GM04503 (cell line): Measurements from ENCODE around the gene ACP4.

ENCODE experiments used
- DNase-seq: peaks from one replicate; pipeline ENCODE4 v3.0.0-alpha.2; 2012; ENCODE audit warnings: low read depth

The ACP4 gene

GRCh38 chr19:50823389-50824042 is 33.3 kb downstream of the ACP4 start, which contains the start of gene KLK1:
Gene KLK1 (minus strand): TSS chr19:50823787. CDS start chr19:50823748, 39 bp downstream.
- no peak for DNase-seq

DNA sequence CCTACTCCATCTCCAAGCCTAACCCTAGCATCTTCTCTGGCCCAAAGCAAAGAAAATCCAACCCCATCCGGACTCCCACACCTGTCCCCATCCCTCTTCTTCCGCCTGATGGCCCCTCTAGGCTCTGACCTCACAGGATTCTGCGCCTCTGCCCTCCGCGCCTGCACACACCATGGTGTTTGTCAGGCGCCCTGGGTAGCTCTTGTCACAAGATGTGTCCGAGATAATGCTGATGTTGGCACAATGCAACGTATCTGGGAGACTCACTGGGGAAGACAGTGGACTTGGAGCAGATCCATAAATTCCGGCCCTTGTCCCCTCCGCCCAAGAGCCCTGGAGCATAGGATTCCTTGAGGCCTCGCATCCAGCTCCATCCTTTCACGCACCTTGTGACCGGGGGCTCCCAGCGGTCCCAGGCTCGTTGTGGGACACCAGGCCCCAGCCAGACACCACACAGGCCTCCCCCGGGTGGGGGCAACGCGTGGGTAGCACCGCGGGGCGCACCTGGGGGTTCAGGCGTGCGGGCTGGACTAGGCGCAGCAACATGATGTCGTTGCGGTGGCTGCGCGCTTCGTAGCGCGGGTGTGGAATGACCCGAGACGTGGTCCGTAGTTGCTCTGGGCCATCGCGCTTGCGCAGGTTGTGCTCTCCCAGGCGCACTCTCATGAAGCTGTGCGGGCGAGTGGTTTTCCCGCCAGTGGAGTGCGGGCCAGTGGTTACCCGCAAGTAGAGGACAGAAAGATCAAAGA is 36.5 kb downstream of the ACP4 start:
- no peak for DNase-seq

- DNase-seq: no peak
These were observed 37.3 kb downstream of the ACP4 start for GRCh38 chr19:50827476-50827875.

DNA sequence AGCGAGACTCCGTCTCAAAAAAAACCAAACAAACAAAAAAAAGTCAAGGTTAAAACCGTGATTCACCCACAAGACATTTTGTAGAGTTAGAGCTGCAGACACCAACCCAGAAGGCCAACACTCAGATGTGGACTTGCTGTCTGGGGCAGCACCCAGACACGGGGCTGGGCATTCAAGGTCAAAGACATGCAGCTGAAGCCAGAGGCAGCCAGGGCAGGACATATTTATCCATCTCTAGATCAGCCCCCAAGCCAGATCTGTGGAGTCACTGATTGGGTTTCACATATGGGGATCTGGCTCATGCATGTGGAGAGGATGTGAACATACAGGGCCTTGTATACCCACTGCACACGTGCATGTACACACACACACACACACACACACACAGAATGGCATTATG is 39.6 kb downstream of the ACP4 start:
- no peak for DNase-seq

GRCh38 chr19:50830266-50831025 is 40.2 kb downstream of the ACP4 start:
- DNase-seq: no peak

DNA sequence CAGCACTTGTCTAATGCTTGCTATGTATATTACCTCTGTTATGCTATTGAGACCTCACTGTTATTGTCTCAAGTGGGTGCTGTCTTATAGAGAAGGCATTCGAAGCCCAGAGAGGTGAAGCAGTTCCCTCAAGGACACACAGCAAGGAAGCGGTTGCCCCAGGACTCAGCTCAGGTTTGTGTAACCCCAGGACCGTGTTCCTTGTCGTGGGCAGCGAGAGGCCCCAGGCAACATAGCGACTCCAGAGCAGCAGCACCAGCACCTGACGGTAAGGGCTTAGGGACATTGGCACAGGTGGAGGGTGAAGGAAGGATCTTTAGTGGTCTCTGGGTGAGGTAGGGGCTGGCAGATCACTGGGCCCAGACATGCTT is 40.8 kb downstream of the ACP4 start:
- no peak for DNase-seq

- DNase-seq: no peak
These were observed 42.5 kb downstream of the ACP4 start for GRCh38 chr19:50832666-50833065.

- no peak for DNase-seq
These were observed 43.0 kb downstream of the ACP4 start, which contains the start of gene KLK15 for GRCh38 chr19:50833117-50833801. Gene KLK15 (minus strand): TSS chr19:50833574. CDS start chr19:50831492, 2,082 bp downstream.

GRCh38 chr19:50833802-50834167 is 43.6 kb downstream of the ACP4 start:
- DNase-seq: no peak

DNA sequence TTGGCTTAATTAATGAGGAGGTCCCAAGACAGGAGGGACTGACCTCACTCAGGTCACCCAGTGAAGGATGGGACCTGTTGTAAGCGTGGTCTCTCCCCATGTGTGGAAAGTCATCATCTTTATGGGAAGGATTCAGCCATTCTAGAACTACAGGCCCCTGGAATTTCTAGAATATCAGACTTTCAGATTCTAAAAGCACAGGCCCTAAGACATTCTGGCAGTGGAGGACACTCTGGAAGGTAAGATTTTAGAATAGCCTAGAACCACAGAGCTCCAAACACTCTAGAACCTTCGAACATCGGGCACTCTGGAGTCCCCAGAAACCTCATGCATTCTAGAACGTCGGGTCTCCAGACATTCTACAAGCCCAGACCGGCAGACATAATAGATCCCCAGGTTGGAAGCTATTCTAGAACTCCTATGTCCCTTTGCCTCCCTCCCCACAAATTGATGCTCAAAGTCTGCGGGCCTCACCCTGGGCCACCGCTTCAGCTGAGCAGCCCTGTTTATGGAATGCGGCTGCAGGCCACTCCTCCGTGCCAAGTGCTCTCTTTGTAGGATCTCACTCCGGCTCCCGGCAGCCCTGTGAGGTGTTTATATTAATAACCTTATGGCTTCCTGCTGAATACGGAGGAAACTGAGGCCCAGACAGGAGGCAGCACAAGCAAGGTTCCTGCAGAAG is 45.0 kb downstream of the ACP4 start:
- DNase-seq: no peak

GRCh38 chr19:50835785-50836542 is 45.7 kb downstream of the ACP4 start:
- no peak for DNase-seq

DNA sequence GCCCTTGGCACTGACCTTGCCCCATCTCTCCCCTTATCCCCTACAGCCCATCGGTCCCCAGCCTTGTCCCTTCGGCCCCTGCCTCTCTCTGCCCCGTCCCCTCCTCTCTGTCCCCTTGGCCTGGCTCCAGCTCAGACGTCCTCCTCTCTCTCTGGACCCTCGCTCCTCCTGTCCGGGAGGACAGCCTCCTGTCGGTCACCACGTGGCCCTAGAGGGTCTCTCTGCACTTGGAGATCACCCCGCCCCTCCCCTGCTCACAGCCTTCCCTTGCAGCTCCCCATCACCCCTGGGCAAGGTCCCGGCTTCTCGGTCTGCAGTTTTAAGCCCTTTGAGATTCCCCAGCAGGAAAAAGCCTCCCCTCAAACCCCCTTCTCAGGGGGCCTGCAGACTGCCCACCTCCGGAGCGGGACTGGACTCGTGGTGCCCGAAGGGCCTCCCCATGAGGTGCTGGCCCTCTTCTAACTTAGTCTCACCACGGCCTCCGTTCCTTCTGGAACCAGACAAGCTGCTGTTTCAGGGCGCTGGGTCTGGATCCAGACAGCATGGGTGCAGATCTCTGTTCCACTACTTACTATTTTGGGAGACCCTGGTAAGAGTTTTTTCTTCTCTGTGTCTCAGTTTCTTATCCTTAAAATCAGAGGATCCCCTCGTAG is 46.5 kb downstream of the ACP4 start:
- DNase-seq: no peak

DNA sequence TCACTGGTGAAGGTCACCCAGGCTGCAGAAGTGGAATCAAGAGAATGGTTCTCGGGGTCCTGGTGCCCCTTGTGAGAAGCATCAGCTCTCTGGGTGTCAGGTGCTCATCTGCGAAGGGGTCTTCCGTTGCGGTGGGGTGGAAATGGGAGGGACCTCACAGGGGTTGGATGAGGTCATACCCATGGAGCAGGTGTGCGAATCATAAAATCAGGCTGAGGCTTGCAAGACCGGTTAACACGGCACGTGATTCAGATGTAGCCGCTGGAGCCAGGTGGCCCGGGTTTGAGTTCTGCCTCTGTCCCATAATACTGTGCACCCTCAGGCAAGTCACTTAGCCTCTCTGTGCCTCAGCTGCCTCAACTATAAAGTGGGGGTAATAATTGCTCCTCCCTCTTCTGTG is 47.1 kb downstream of the ACP4 start:
- no peak for DNase-seq

GRCh38 chr19:50838239-50838638 is 48.0 kb downstream of the ACP4 start:
- DNase-seq: no peak

- no peak for DNase-seq
These were observed 49.8 kb downstream of the ACP4 start for GRCh38 chr19:50839712-50840655.

DNA sequence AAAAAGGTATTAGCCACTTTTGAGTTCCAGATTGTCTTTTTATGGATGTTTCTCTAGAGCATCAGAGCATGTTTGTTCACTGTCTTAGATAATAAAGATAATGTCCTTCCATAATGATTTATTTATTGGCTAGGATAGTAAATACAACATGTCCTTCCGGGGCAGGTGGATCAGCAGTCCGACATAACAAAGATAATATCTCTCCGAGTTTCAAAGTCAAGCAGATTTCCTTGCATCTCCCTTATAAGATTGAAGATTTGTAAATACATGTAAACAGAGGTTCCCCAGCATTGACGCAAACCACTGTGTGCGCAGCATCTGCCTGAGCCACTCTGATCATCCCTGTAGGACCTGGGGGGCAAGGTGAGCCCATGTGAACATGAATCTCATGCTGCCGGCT is 51.9 kb downstream of the ACP4 start:
- DNase-seq: no peak

GRCh38 chr19:50843205-50843604 is 53.0 kb downstream of the ACP4 start:
- DNase-seq: no peak

DNA sequence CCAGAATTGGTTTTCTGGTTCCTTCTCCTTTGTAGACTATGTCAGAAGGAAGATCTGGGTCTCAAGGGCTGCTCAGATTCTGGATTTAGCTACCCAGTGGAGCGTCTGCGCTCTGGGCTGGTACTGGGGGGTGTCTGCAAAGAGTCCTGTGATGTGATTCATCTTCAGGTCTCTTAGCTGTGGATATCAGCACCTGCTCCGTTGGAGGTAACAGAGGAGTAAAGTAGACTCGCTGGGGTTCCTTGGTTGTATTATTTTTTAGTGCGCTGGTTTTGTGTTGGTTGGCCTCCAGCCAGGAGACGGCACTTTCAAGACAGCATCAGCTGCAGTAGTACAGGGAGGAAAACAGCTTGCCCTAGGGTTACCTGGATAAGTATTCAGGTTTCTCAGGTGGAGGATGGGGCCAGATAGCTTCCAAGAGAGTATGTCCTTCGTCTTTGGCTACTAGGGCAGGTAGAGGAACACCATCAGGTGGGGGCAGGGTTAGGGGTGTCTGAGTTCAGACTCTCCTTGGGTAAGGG is 53.5 kb downstream of the ACP4 start:
- DNase-seq: no peak

DNA sequence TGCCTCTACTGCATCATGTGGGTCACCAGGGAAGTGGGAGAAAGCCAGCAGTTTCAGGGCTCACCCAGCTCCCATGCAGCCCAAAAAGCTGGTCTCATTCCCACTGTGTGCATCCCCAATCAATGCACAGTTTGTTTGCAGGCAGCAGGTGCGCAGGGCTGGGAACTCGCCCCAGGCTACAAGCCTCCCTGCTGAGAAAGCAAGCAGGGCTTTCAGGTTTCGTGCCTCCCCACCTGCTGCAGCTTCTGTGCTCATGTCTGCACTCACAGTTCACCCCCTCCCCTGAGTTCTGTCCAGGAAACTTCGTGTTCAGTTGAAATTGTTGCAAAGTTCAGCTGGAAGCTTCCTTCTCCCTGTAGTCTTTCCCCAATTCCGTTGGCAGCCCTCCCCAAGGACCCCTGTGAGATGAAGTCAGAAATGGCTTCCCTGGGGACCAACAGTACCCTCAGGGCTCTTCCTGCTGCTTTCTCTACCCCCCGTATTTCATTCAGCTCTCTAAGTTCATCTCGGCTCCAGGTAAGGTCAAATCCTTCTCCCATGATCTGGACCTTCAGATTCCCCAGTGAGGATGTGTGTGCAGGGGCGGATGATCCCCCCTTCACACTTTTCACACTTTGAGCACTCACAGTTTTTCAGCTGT is 54.2 kb downstream of the ACP4 start:
- no peak for DNase-seq
